ENCODE results near the gene NCKAP1.

Gene NCKAP1

DNA sequence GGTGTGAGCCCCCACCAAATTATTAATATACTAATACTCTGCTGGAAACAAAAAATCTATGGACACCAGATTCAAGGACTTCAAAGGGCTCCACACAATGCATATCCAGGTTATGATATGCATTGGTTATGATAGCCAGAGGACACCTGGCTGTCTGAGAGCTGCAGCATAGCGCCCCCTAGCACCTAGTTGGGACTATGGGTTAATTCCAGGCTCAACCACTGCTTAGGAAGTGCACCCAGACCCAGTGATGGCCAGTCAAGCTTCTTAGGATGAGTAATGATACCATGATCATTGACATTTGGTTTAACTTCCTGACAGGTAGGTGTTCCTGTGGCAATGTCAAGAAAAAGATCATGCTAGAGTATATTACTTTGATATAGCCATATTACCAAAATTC, 168.0 kb downstream of the NCKAP1 start:
- no peak for DNase-seq

- no peak for DNase-seq
Observed at GRCh38 chr2:182868054-182868796, 170.0 kb downstream of the NCKAP1 start.

GRCh38 chr2:182867426-182868053, 170.7 kb downstream of the NCKAP1 start:
- DNase-seq: no peak

- DNase-seq: peak; percentile 81
Observed at GRCh38 chr2:182866461-182867406, 171.5 kb downstream of the NCKAP1 start, which contains the start of gene FRZB. TSS of gene FRZB (minus strand) at chr2:182866637. CDS start at chr2:182866552, 85 bp downstream.

DNA sequence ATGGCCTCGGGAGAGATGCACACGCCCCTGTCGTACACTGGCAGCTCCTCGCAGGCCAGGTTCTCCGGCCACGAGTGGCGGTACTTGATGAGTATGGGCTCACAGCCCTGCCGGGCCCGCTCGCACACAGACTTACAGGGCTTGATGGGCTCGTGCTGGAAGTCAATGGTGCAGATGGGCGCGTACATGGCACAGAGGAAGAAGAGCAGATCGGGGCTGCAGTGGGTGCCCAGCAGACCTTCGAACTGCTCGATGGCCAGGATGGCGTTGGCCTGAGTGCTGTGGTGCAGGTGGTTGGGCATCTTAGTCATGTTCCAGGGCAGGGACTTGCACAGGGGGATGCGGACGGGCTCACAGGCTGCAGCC, 172.2 kb downstream of the NCKAP1 start:
- peak; percentile 75 for DNase-seq

- DNase-seq: no peak
Observed at GRCh38 chr2:182864949-182865570, 173.2 kb downstream of the NCKAP1 start.

DNA sequence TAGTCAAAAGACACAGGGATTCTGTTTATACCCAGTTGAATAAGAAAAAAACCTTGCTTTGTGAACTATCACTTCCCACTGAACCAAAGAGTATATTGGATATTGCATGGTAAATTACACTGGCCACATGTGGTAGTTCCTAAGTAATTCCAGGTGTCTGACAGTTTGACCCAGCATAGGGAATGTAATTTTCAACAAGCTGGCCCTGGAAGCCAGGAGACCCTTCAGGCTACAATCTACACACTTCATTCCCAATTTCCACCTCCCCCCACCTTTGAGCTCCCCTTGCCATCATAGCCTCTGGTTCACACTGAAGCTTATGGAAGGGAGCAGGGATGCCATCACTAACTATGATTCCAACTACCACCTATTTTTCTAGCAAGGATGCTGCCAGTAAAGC, 174.6 kb downstream of the NCKAP1 start:
- DNase-seq: no peak

GRCh38 chr2:182862091-182862490, 176.2 kb downstream of the NCKAP1 start:
- DNase-seq: no peak

- no peak for DNase-seq
Observed at GRCh38 chr2:182860858-182861257, 177.4 kb downstream of the NCKAP1 start.

Measured in right kidney (tissue), 1 donor.